OCI-M2 (cell line): ENCODE results near the gene TGIF2LY.
"Not testable (repeated sequence)": the region's sequence is repeated elsewhere in the genome, so short reads cannot be mapped to it uniquely, and the experiment has no call there.

Experiments used
- DNase-seq: peaks from one replicate; lab custom pipeline; 2025; ENCODE audit not compliant: unreplicated experiment; lab: John Stamatoyannopoulos, UW

Gene TGIF2LY

DNA sequence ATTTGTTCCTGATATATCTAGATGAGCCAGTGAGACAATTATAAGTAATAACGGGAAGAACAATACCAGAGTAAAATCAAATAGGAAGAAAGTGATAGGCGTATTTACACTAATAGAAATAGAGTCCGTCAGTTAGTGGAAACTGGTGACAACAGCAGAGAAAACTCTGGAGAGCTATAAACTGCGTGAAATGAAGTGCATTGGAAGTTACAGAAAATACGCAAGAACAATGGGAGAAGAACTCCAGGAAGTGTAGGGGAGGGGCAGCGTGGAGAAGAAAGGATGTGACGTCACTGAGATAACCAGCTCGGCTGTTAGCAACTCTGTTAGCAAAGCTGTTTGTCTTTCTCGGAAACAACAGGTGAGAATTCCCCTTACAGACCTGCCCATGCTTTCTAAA lies at the start of gene TGIF2LY:
Gene TGIF2LY, plus strand, starts transcription at position 301 of the 400 bp plus-strand sequence. CDS start 178 bp downstream, outside the sequence.
- DNase-seq: not testable (repeated sequence)
